ENCODE data around the gene CYGB. TPM values are rescaled to one million over a fixed set of nuclear protein-coding genes. Genes with fewer than 3 reads are reported as not detected.

The CYGB gene
- total RNA-seq, 1 donor from 2014 or later: 10.1 TPM

DNA sequence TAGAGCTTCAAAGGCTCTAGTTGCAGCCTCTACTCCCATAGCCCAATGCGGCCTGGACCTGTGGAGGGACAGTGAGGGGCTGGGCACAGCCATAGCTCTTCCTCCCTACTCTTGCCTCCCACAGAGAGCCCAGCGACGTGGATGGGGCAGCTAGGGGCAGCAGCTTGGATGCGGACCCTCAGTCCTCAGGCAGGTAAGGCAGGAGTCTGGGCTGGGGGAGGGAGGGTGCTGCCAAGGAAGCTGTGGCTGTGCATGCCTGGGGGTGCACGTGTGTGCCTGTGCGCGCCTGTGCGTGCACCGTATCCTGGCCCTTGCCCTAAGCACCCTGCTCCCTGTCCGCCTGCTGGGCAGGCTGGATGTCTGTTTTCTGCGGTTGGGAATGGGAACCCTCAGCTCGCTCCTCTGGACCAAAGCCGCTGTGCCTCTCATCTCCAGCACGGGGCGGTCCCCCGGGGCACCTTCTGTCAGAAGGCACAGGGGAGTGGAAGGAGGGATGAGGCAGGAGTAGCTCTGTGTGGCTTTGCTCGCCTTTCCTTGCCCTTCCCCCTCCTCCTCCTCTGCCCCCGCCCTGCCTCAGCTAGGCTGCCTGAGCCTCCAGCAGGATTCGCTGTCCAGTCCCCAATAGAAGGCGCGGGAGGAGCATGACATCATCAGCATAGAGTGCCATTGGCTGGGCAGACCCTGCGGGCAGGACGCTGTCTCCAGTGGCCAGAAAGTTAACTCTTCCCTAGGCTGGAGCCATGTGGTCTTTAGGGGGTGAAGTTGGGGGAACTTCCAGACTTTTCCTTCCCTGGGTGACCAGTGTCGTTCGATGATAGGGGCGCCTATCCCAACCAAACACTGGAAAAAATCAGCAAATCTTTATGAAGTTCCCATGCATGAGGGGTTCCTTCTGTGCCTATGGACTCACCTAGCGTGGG, 3.1 kb upstream of the CYGB start:
- DNase-seq (ENCODE audit: low spot score in 2 of 2, unreplicated experiment in 2 of 2): peak; percentile 84 to 87
- Mint-ChIP-seq H3K27me3 (ENCODE audit: low read depth) (peaks cover 35% of the 10 kb centered on the region), H3K27ac (peak overlapping the region; percentile 86), H3K4me3 (peak overlapping the region; percentile 63), H3K4me1 (peaks cover 56% of the 10 kb centered on the region), H3K36me3 (no peaks in the 10 kb centered on the region), H3K9me3 (no peaks in the 10 kb centered on the region)
- TF ChIP-seq, protein P1, sequence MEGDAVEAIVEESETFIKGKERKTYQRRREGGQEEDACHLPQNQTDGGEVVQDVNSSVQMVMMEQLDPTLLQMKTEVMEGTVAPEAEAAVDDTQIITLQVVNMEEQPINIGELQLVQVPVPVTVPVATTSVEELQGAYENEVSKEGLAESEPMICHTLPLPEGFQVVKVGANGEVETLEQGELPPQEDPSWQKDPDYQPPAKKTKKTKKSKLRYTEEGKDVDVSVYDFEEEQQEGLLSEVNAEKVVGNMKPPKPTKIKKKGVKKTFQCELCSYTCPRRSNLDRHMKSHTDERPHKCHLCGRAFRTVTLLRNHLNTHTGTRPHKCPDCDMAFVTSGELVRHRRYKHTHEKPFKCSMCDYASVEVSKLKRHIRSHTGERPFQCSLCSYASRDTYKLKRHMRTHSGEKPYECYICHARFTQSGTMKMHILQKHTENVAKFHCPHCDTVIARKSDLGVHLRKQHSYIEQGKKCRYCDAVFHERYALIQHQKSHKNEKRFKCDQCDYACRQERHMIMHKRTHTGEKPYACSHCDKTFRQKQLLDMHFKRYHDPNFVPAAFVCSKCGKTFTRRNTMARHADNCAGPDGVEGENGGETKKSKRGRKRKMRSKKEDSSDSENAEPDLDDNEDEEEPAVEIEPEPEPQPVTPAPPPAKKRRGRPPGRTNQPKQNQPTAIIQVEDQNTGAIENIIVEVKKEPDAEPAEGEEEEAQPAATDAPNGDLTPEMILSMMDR (IDR thresholded peaks at IDR 0.05; ENCODE audit: unreplicated experiment): no peak

DNA sequence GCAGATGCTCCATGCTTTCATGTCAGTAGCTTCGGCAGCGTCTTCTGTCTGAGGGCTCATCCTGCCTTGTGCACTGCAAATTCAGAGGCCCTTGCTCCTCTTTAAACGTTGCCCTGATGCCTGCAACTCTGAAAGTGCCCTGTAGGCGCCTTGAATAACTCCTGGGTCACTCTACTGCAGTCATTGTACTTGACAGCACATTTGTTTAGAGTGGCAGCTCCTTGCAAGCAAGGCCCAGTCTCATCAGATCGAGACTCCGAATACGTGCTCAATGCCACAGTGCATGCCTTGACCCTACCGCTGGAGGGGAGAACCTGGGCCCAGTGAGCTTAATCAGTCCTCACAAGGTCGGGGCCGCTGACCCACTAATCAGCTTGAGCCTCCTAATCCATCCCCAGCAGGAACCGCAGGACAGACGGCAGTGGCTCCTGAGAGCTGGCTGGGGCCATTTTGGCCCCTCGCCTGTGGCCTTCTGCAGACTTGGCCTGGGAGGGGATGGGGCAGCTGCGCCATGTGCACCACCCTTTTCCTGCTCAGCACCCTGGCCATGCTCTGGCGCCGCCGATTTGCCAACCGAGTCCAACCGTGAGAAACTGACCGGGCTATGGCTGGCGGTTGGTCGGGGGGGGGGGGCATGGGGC, 2.2 kb upstream of the CYGB start, which contains the start of gene PRCD:
Gene PRCD (plus strand): TSS at position 414 of the 641 bp plus-strand sequence. CDS start 98 bp downstream, at position 512.
- Mint-ChIP-seq H3K4me1 (peaks cover 56% of the 10 kb centered on the region), H3K9me3 (no peaks in the 10 kb centered on the region), H3K27ac (peak within 1 kb of the TSS; percentile 86), H3K27me3 (ENCODE audit: low read depth) (peaks cover 43% of the 10 kb centered on the region), H3K4me3 (peak within 1 kb of the TSS; percentile 64), H3K36me3 (no peaks in the 10 kb centered on the region)
- no peak for DNase-seq (ENCODE audit: low spot score in 2 of 2, unreplicated experiment in 2 of 2)
- TF ChIP-seq, protein P1 (IDR thresholded peaks at IDR 0.05; ENCODE audit: unreplicated experiment): no peak

DNA sequence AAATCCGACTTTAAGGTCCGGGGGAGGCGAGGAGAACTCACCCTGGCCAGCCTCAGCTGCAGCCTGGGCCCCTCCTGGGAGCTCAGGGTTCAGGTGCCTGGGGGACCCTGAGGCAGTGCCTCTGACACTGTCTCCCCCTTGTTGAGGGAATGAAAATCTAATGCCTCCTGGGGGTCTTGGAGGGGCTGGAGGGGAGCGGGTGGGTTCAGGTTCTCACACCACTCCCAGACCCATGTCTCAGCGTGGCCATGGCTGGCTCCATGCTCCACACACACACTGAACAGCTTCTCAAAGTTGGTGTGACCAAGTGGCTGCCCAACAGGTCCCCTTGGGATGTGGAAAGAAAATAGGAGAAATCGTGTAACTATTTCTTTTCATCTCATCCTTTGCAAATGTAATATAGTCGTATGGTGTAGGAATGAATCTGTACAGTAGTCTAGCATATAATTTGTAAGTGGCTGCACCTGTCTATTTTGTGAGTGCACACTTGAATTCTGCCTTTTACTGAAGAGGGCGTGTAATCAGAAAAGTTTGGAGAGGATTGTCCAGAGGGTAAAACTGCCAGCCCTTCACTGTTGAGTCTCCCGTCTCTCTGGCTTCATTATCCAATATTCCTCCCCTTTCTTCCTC, 1.5 kb upstream of the CYGB start:
- TF ChIP-seq, protein P1 (IDR thresholded peaks at IDR 0.05; ENCODE audit: unreplicated experiment): no peak
- H3K9me3 Mint-ChIP-seq: no peaks in the 10 kb centered on the region
- H3K4me1 Mint-ChIP-seq: peaks cover 49% of the 10 kb centered on the region
- no peak overlapping the region for H3K27ac Mint-ChIP-seq
- H3K4me3 Mint-ChIP-seq: peak overlapping the region; percentile 64
- H3K36me3 Mint-ChIP-seq: no peaks in the 10 kb centered on the region
- H3K27me3 Mint-ChIP-seq (ENCODE audit: low read depth): peaks cover 44% of the 10 kb centered on the region
- no peak for DNase-seq (ENCODE audit: low spot score in 2 of 2, unreplicated experiment in 2 of 2)

DNA sequence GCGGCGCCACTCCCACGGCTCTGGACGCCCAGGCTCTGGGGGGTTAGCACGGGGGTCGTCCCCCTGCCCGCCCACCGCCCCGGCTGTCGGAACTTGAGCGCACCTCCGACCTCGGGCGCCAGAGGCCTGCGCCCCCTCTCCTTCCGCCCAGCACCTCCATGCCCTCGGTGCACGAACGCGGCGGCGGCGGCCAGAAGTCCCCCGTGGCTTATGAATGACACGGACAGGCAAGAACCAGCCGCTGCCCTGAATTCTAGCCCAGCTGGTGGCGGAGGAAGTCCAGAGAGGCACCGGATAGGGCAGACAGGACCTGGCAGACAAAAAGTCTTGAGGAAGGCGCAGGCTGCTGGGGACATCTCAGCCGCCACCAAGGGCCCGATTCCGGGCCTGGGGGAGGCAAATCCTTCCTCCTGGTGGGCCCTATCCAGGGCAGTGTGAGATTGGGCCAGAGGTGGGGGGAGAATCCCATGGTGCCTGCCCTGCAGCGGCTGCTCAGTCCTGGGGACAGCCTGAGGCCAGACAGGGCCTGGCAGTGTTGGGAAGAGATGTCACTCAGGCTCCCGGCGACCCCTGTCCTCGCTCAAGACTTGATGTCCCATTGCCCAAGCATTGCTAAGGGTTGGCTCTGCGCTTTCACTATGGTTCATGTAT, 897 bp upstream of the CYGB start:
- no peaks in the 10 kb centered on the region for H3K9me3 Mint-ChIP-seq
- H3K27me3 Mint-ChIP-seq (ENCODE audit: low read depth): peaks cover 44% of the 10 kb centered on the region
- H3K36me3 Mint-ChIP-seq: no peaks in the 10 kb centered on the region
- H3K4me3 Mint-ChIP-seq: peak overlapping the region; percentile 64
- TF ChIP-seq, protein P1 (IDR thresholded peaks at IDR 0.05; ENCODE audit: unreplicated experiment): no peak
- DNase-seq (ENCODE audit: low spot score in 2 of 2, unreplicated experiment in 2 of 2): no peak
- no peak overlapping the region for H3K27ac Mint-ChIP-seq
- peaks cover 44% of the 10 kb centered on the region for H3K4me1 Mint-ChIP-seq

DNA sequence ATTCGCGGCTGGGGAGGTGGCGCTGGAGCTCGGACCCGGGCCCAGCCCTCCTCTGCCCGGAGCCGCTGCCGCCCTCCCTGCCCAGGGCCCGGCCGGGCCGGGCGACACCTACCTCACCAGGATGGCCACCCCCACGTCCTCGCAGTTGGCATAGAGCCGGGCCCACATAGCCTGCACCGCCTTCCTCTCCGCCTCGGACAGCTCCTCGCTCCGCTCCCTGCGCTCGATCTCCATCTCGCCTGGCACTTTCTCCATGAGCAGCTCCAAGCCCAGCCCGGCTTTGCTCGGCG, 276 bp downstream of the CYGB start:
- peaks cover 35% of the 10 kb centered on the region for H3K4me1 Mint-ChIP-seq

More for the DNA sequence above, 276 bp downstream of the CYGB start:
- peak overlapping the region; percentile 61 for H3K4me3 Mint-ChIP-seq
- DNase-seq (ENCODE audit: low spot score in 2 of 2, unreplicated experiment in 2 of 2): no peak
- peaks cover 44% of the 10 kb centered on the region for H3K27me3 Mint-ChIP-seq (ENCODE audit: low read depth)
- TF ChIP-seq, protein P1 (IDR thresholded peaks at IDR 0.05; ENCODE audit: unreplicated experiment): no peak
- no peaks in the 10 kb centered on the region for H3K36me3 Mint-ChIP-seq
- H3K27ac Mint-ChIP-seq: no peak overlapping the region
- no peaks in the 10 kb centered on the region for H3K9me3 Mint-ChIP-seq

All from mesothelial cell of epicardium (in vitro differentiated cells).